ENCODE measurements around the gene PPP3R2.
"Not testable (repeated sequence)": the region's sequence is repeated elsewhere in the genome, so short reads cannot be mapped to it uniquely, and the experiment has no call there.

GRCh38 chr9:101590074-101590473 lies 4.7 kb downstream of the PPP3R2 start:
- TF ChIP-seq POLR2A, CTCF (IDR thresholded peaks at IDR 0.05): not testable (repeated sequence)
